GM19372 (cell line): ENCODE results near the gene IL10.
"Not testable (repeated sequence)": the region's sequence is repeated elsewhere in the genome, so short reads cannot be mapped to it uniquely, and the experiment has no call there.

Experiments
- ATAC-seq: cut with Tn5 transposase; IDR thresholded peaks from one replicate; pipeline ENCODE4 v1.9.1; 2021; ENCODE audit warnings: mild to moderate bottlenecking, low read depth, moderate library complexity; ENCODE audit not compliant: unreplicated experiment

Gene IL10

GRCh38 chr1:206794294-206794908, 22.1 kb upstream of the IL10 start:
- ATAC-seq, result no peak

- no peak for ATAC-seq
Measured at GRCh38 chr1:206793620-206794019, 21.3 kb upstream of the IL10 start.

DNA sequence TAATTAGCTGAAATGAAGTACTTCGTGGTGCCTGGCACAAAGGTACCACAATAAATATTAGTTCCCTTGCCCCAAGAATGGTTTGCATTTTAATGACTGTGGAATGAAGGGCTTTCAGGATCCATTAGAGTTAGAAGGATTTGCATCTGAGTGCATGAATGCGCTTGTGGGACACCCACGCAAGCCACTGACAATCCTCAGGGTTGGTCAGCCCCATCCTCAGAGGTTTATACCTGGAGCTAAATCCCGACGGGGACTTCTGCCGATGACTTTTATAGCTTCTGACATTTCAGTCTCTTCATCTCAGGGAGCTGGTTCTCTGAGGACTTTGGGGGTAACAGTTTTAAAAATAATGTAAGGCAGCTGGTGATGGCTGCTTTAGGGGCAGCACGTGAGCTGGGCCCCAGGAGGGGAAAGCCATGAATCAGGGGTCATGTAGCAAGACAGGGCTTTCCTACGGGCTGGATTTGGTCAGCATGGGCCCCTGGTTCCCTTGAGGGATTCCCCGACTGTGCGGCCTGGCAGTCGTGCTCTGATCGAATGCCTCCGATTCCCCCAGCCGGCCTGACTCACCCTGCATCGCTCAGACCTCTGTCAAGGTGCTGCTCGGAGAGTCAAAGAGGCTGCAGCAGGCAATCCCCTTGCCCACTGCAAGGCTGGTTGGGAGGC, 20.8 kb upstream of the IL10 start:
- ATAC-seq, result no peak

DNA sequence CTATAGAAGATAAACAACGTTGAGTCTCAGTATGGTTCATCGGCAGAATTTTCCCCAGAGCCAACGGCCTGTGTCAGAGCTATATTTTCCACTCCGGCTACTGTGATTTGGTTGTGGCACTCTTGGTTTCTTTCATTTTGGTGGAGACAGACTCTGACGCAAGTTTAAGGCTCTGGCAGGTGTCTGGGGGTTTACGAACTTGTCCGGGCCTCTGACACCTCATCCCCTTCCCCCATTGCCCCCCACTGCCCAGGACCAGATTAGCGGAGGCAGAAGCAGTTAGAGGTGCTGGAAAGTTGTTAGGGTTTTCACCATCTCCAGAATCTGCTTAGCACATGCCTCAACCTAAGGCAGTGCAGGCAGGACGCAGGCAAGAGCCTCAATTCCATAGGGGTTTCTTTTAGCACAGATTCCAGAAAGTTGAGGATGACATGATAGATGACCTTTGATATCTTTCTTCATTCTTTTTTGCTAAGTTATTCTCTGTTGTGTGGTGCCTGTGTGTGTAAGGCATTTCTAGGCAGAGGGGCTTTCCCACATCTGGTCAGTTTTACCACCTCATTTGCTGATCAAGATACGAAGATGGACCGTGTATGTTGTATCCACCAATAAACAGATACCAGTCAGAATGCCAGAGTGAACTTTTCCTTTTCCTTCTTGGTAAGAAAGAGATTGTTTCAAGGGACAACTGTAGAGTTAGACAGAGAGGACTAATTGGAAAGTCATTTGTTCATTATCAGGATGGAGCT, 18.4 kb upstream of the IL10 start:
- no peak for ATAC-seq

DNA sequence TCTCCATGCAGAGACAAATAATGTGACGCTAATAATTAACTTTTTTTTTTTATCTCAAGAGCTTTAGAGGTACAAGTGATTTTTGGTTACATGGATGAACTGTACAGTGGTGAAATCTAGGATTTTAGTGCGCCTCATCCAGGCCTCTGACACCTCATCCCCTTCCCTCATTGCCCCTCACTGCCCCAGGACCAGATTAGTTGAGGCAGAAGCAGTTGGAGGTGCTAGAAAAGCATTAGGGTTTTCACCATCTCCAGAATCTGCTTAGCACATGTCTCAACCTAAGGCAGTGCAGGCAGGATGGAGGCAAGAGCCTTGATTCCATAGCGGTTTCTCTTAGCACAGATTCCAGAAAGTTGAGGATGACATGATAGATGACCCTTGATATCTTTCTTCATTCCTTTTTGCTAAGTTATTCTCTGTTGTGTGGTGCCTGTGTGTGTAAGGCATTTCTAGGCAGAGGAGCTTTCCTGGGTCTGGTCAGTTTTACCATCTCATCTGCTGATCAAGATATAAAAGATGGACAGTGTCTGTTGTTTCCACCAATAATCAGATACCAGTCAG, 16.3 kb upstream of the IL10 start:
- no peak for ATAC-seq

GRCh38 chr1:206787891-206788290, 15.6 kb upstream of the IL10 start:
- ATAC-seq, result no peak

GRCh38 chr1:206786212-206786886, 14.1 kb upstream of the IL10 start:
- no peak for ATAC-seq

DNA sequence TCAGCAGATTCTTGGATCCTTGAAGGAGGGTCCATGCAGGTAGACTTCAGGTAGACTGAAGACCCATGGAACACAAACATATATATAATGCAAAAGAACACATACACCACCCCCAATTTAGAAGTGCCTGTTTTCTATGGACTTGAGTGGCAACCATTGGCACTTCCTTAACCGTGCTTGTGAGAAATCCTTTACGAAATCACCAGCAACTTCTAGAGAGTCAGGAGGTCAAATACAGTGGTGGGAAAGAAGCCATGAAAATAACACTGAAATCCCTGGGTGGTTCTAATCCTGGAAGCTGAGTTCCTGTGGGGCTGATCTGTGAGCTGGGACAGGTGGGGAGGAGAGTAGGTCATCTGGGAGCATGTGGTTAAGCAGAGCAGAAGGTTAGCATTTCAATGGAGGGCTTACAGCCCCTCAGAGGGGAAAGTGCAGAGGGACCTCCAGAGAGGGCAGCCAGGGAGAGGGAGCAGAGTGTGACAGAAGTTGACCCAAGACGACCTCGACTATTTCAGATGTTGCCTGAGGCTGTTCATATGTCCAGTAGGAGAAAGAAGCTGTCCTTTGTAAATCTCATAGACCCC, 13.0 kb upstream of the IL10 start:
- no peak for ATAC-seq

- ATAC-seq, result peak; percentile 70
Measured at GRCh38 chr1:206784471-206784903, 12.2 kb upstream of the IL10 start.

- ATAC-seq, result no peak
Measured at GRCh38 chr1:206783506-206783905, 11.2 kb upstream of the IL10 start.

DNA sequence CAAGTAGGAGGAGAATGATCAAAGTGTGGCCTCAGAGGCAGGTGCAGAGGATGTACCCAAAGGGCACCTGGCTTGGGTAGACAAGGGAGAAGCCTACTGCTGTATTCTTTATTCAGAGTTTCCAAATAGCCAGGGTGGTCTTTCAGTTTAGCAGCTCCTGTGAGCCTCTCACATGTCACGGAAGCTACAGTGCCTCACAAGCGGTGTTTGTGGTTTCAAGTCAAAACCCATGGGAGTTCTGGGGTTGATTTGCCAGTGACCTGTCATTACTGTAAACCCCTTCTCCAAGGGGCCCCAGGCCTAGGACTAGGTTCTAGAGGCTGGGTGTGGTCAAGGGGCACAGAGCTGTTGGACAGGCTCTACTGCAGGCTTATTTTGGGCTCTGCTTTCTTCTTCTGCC, 10.2 kb upstream of the IL10 start:
- no peak for ATAC-seq

DNA sequence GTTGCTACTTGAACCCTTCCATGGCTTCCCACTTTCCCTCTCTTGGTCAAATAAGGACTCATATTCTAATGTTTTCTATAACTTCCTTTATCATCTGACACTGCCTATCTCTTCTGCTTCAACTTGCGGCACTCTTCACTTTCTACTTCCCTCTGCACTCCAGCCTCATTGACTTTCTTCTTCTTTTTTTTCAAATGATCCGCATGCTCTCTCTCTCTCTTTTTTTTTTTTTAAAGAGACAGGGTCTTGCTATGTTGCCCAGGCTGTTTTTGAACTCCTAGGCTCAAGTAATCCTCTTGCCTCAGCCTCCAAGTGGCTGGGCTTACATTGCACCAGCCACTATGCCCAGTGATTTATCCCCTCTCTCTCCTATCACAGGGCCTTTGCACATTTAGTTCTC, 7.3 kb upstream of the IL10 start:
- no peak for ATAC-seq

DNA sequence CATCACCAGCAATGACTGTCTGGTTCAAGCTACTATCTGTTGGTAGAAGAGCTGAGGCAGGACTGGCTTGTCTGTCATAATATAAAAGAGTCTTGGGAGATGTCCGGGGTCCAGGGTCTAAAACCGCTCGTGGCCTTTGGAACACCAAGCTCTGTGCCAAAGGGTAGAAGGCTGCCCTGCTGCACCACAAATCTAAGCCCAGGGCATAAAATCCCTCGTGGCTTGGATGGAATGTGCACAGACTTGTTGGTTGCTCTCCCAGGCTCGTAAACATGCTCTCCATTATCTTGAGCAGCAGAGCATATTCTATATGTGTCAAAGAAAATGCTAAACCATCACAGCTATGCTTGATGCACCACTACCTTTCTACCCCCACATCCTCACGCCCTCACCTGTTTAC, 6.6 kb upstream of the IL10 start:
- not testable (repeated sequence) for ATAC-seq

DNA sequence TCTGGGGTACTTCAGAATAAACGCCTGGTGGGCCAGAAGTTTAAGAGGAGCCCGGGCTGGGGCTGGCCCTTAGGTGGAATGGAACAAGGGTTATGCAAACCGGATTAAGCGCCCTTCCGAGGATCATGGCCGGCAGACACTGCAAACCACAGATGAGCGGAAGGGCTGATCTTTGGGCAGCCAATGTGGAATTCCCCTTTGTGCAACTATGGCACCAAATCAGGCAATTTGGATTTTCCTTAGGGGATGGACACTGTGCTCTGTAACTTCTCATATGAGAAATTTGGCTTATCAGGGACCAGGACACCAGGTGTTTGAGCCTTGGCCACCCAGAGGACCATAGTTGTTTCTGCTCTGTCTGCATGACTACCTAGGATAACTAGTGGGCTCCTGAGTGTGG, 5.7 kb upstream of the IL10 start:
- ATAC-seq, result no peak

GRCh38 chr1:206776229-206776628, 3.9 kb upstream of the IL10 start:
- ATAC-seq, result no peak

- ATAC-seq, result no peak
Measured at GRCh38 chr1:206774093-206774492, 1.8 kb upstream of the IL10 start.

- ATAC-seq, result no peak
Measured at GRCh38 chr1:206771338-206771692, 979 bp downstream of the IL10 start.

- ATAC-seq, result no peak
Measured at GRCh38 chr1:206770531-206771337, 1.6 kb downstream of the IL10 start, which contains the start of gene IL19. IL19 (plus strand) TSS chr1:206770773; CDS start chr1:206836663, 65,890 bp downstream.

DNA sequence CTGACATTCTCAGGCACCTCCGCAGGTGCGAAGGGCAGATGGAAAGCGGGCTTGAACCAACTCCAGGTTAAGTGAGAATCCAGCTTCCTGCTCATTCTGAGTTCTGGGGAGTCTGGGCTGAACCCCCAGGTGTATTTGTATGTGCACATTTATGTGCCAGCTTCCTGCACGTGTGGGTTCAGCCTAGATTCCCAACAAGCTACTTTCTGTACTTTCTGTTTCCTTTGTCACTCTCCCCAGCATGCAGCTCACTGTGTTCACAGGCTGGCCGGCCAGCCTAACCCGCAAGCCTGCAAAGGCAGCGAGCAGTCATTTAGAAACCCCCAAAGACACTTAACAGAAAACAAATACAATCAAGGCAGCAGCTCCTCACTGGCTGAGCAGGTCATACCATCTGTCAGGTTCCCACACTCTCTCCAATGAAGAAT, 3.0 kb downstream of the IL10 start:
- peak; percentile 72 for ATAC-seq
